Mammary epithelial cell (primary cell): ENCODE data around the gene FOXRED2.

Source experiments
- EZH2 ChIP-seq: IDR thresholded peaks from 2 replicates; pipeline ENCODE4 v1.6.1; 2012; ENCODE audit warnings: low read length, inconsistent platforms, borderline replicate concordance
- TF ChIP-seq, protein P1 (sequence below), 2 donors: IDR thresholded peaks in 1 of 2; conservative IDR thresholded peaks in 1 of 2; 2 replicates each; pipeline ENCODE4 v1.5.1; 2011 to 2012; ENCODE audit warnings: inconsistent platforms in 2 of 2, low read length in 2 of 2, mild to moderate bottlenecking in 2 of 2, control low read depth in 1 of 2, low read depth in 1 of 2; ENCODE audit not compliant: insufficient read depth in 1 of 2; ENCODE audit errors: extremely low read depth in 1 of 2

DNA sequence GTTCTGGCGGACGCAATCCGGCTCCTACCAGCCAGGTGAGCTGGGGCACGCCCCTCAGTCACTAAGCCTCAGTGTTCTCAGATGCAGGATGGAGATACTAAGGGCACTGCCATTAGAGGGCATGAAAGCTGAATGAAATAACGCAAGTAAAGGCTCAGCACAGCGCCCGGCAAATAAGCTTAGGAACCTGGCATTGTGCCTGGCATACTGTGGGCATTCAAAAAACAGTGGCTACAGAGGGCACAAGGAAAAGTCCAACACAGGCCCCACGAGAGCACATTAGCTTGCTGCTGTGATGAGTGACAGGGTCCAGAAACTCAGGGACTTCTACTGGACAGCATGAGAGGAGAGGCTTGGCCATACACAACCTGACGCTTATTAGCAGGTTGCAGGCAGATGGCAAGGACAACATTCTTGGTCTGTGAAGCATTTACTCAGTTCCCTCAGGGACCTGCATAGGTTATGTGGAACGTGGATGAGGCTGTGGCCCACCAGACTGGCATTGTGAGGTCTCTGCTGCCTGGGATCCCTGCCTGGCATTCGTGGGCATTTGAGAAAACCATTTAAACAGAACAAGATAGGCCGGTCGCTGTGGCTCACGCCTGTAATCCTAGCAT is 37.6 kb downstream of the FOXRED2 start:
- TF ChIP-seq, protein P1, sequence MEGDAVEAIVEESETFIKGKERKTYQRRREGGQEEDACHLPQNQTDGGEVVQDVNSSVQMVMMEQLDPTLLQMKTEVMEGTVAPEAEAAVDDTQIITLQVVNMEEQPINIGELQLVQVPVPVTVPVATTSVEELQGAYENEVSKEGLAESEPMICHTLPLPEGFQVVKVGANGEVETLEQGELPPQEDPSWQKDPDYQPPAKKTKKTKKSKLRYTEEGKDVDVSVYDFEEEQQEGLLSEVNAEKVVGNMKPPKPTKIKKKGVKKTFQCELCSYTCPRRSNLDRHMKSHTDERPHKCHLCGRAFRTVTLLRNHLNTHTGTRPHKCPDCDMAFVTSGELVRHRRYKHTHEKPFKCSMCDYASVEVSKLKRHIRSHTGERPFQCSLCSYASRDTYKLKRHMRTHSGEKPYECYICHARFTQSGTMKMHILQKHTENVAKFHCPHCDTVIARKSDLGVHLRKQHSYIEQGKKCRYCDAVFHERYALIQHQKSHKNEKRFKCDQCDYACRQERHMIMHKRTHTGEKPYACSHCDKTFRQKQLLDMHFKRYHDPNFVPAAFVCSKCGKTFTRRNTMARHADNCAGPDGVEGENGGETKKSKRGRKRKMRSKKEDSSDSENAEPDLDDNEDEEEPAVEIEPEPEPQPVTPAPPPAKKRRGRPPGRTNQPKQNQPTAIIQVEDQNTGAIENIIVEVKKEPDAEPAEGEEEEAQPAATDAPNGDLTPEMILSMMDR (conservative IDR thresholded peaks at IDR 0.05 in 1 of 2, IDR thresholded peaks at IDR 0.05 in 1 of 2; ENCODE audit: extremely low read depth in 1 of 2, insufficient read depth in 1 of 2, low read depth in 1 of 2, low read length in 2 of 2), result no peak
- TF ChIP-seq EZH2, result no peak
